ENCODE measurements around the gene CTIF. TPM values are rescaled to one million over a fixed set of nuclear protein-coding genes. Genes with fewer than 3 reads are reported as not detected.
"Not testable (repeated sequence)": the region's sequence is repeated elsewhere in the genome, so short reads cannot be mapped to it uniquely, and the experiment has no call there.

The CTIF gene
- total RNA-seq, 1 donor from 2014 or later = 26.4 TPM

GRCh38 chr18:48869591-48869990, 330.8 kb downstream of the CTIF start:
- Mint-ChIP-seq H3K4me3 (ENCODE audit: low read depth) (no peak overlapping the region), H3K27ac (peak overlapping the region; percentile 24), H3K4me1 (ENCODE audit: low read depth) (peaks cover 9% of the 10 kb centered on the region), H3K27me3 (peaks cover 13% of the 10 kb centered on the region), H3K36me3 (ENCODE audit: insufficient read depth) (peaks cover 2% of the 10 kb centered on the region), H3K9me3 (ENCODE audit: low read depth) (no peaks in the 10 kb centered on the region)
- no peak for DNase-seq (ENCODE audit: low spot score, unreplicated experiment)
- no peak for TF ChIP-seq CTCF (IDR thresholded peaks at IDR 0.05; ENCODE audit: unreplicated experiment)

GRCh38 chr18:48870926-48871325, 332.1 kb downstream of the CTIF start:
- Mint-ChIP-seq H3K4me1 (ENCODE audit: low read depth) (peaks cover 11% of the 10 kb centered on the region), H3K27me3 (peaks cover 13% of the 10 kb centered on the region)
- H3K27ac Mint-ChIP-seq; H3K4me3 Mint-ChIP-seq (ENCODE audit: low read depth); DNase-seq (ENCODE audit: low spot score, unreplicated experiment); H3K36me3 Mint-ChIP-seq (ENCODE audit: insufficient read depth); H3K9me3 Mint-ChIP-seq (ENCODE audit: low read depth): not testable (repeated sequence)

- H3K4me1 Mint-ChIP-seq (ENCODE audit: low read depth) = peaks cover 13% of the 10 kb centered on the region
- no peak for DNase-seq (ENCODE audit: low spot score, unreplicated experiment)
- H3K9me3 Mint-ChIP-seq (ENCODE audit: low read depth) = no peaks in the 10 kb centered on the region
- TF ChIP-seq CTCF (IDR thresholded peaks at IDR 0.05; ENCODE audit: unreplicated experiment) = no peak
- peaks cover 13% of the 10 kb centered on the region for H3K27me3 Mint-ChIP-seq
- no peaks in the 10 kb centered on the region for H3K36me3 Mint-ChIP-seq (ENCODE audit: insufficient read depth)
- no peak overlapping the region for H3K4me3 Mint-ChIP-seq (ENCODE audit: low read depth)
- no peak overlapping the region for H3K27ac Mint-ChIP-seq
These were observed 332.7 kb downstream of the CTIF start for GRCh38 chr18:48871391-48872166.

- DNase-seq (ENCODE audit: low spot score, unreplicated experiment) = no peak
- TF ChIP-seq CTCF (IDR thresholded peaks at IDR 0.05; ENCODE audit: unreplicated experiment) = no peak
- Mint-ChIP-seq H3K4me1 (ENCODE audit: low read depth) (peaks cover 13% of the 10 kb centered on the region), H3K9me3 (ENCODE audit: low read depth) (no peaks in the 10 kb centered on the region), H3K4me3 (ENCODE audit: low read depth) (no peak overlapping the region), H3K27me3 (peaks cover 13% of the 10 kb centered on the region), H3K36me3 (ENCODE audit: insufficient read depth) (no peaks in the 10 kb centered on the region), H3K27ac (no peak overlapping the region)
These were observed 333.7 kb downstream of the CTIF start for GRCh38 chr18:48872234-48873145.

- H3K9me3 Mint-ChIP-seq (ENCODE audit: low read depth) = no peaks in the 10 kb centered on the region
- DNase-seq (ENCODE audit: low spot score, unreplicated experiment) = no peak
- no peaks in the 10 kb centered on the region for H3K36me3 Mint-ChIP-seq (ENCODE audit: insufficient read depth)
- H3K4me3 Mint-ChIP-seq (ENCODE audit: low read depth) = no peak overlapping the region
- no peak overlapping the region for H3K27ac Mint-ChIP-seq
- H3K27me3 Mint-ChIP-seq = peaks cover 13% of the 10 kb centered on the region
- no peak for TF ChIP-seq CTCF (IDR thresholded peaks at IDR 0.05; ENCODE audit: unreplicated experiment)
- peaks cover 12% of the 10 kb centered on the region for H3K4me1 Mint-ChIP-seq (ENCODE audit: low read depth)
These were observed 335.4 kb downstream of the CTIF start for GRCh38 chr18:48874233-48874632.
